Eye (tissue), 1 donor: ENCODE data around the gene PNPLA5.

Experiments
- DNase-seq: peaks from one replicate; pipeline ENCODE4 v3.0.0-alpha.2; 2015

Gene PNPLA5

GRCh38 chr22:43835736-43836135 is 56.1 kb downstream of the PNPLA5 start:
- DNase-seq, result no peak

GRCh38 chr22:43835166-43835565 is 56.6 kb downstream of the PNPLA5 start:
- no peak for DNase-seq

GRCh38 chr22:43833286-43834240 is 58.2 kb downstream of the PNPLA5 start:
- no peak for DNase-seq

GRCh38 chr22:43832393-43833265 is 59.2 kb downstream of the PNPLA5 start:
- DNase-seq, result no peak

- no peak for DNase-seq
Observed at GRCh38 chr22:43831561-43832392, 60.0 kb downstream of the PNPLA5 start.

GRCh38 chr22:43830931-43831560 is 60.8 kb downstream of the PNPLA5 start:
- DNase-seq, result no peak

GRCh38 chr22:43829904-43830851 is 61.6 kb downstream of the PNPLA5 start:
- peak; percentile 74 for DNase-seq
